IPS DF 6.9 (cell line): ENCODE measurements around the gene MORN5.

Experiments used
- DNase-seq: peaks from one replicate; pipeline ENCODE4 v3.0.0-alpha.2; 2013; ENCODE audit warnings: low read depth, low spot score
- H3K27ac ChIP-seq: one replicate; pipeline ENCODE4 v1.5.1; 2013; ENCODE audit warnings: low read length, control low read depth
- H3K27me3 ChIP-seq: 2 replicates; pipeline ENCODE4 v1.6.1; 2013; ENCODE audit warnings: mild to moderate bottlenecking, low read length; ENCODE audit not compliant: control insufficient read depth, insufficient read depth
- H3K36me3 ChIP-seq: 2 replicates; pipeline ENCODE4 v1.6.1; 2013; ENCODE audit warnings: low read length; ENCODE audit not compliant: control insufficient read depth, insufficient read depth
- H3K4me1 ChIP-seq: 2 replicates; pipeline ENCODE4 v1.6.1; 2013; ENCODE audit warnings: low read length; ENCODE audit not compliant: control insufficient read depth, insufficient read depth
- H3K4me3 ChIP-seq: 2 replicates; pipeline ENCODE4 v1.5.1; 2013; ENCODE audit warnings: mild to moderate bottlenecking, low read length
- H3K9me3 ChIP-seq: 2 replicates; pipeline ENCODE4 v1.6.1; 2013; ENCODE audit warnings: low read length, inconsistent platforms; ENCODE audit not compliant: control insufficient read depth, insufficient read depth
- WGBS: extraction: QIAGEN DNeasy Blood & Tissue Kit; methylation state at CpG from one replicate; pipeline ENCODE4 v1.1.7; 2013; ENCODE audit warnings: mixed read lengths, missing lambda C conversion rate; ENCODE audit not compliant: insufficient read length, insufficient coverage; 5-methylcytosine and 5-hydroxymethylcytosine counted together

The MORN5 gene

DNA sequence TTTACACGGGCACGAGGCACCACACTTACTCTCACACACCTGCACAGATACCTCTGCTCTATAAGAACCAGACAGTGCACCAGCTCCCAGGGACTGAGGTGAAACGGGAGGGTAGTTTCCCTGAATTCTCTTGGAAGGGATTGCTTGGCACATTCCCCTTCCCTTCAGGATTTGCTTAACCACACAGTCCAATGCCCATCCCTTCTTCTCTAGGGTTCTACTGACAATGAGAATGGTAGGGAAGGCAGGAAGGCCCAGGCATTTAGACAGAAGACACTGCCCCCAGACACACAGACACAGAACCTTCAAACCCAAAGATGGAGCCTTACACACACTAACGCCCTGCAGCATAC is 69.8 kb downstream of the MORN5 start:
- H3K27me3 ChIP-seq: peaks cover 63% of the 10 kb centered on the region

DNA sequence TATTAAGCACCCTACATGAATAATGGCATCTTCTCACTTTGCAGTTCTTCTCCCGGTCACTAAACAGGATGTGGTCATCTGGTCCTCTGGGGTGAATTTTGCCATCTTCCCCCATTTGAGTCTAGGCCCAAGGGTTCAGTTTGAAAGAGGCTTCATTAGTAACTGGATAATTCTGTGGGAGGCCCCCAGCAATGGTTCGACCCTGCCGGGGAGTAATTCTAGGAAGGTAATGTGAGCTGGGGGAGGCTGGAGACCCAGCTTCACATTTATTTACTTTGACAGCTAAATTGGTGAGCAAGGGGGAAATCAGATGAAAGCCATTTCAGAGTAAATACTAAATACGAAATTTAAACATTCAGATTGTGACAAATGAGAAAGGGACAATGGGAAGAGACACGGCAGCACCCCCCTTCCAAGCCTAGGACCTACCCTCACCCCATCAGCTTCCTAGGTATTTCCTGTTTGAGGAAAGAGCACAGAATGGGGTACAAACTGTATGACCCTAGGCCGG is 73.1 kb downstream of the MORN5 start:
- no peak overlapping the region for H3K4me3 ChIP-seq
- H3K36me3 ChIP-seq: no peaks in the 10 kb centered on the region
- no peak overlapping the region for H3K27ac ChIP-seq
- no peaks in the 10 kb centered on the region for H3K9me3 ChIP-seq
- no peaks in the 10 kb centered on the region; the same call in 1 of the 2 replicates for H3K4me1 ChIP-seq
- peaks cover 32% of the 10 kb centered on the region for H3K27me3 ChIP-seq
- no CpG with 5 or more reads among the region's 6 CpGs for WGBS
- DNase-seq: no peak

More for the DNA sequence above, 69.8 kb downstream of the MORN5 start:
- Histone ChIP-seq H3K4me3 (no peak overlapping the region), H3K36me3 (no peaks in the 10 kb centered on the region), H3K4me1 (peaks cover 5% of the 10 kb centered on the region; the same call in 1 of the 2 replicates), H3K9me3 (no peaks in the 10 kb centered on the region), H3K27ac (no peak overlapping the region)
- WGBS: no CpG with 5 or more reads among the region's 4 CpGs
- no peak for DNase-seq

DNA sequence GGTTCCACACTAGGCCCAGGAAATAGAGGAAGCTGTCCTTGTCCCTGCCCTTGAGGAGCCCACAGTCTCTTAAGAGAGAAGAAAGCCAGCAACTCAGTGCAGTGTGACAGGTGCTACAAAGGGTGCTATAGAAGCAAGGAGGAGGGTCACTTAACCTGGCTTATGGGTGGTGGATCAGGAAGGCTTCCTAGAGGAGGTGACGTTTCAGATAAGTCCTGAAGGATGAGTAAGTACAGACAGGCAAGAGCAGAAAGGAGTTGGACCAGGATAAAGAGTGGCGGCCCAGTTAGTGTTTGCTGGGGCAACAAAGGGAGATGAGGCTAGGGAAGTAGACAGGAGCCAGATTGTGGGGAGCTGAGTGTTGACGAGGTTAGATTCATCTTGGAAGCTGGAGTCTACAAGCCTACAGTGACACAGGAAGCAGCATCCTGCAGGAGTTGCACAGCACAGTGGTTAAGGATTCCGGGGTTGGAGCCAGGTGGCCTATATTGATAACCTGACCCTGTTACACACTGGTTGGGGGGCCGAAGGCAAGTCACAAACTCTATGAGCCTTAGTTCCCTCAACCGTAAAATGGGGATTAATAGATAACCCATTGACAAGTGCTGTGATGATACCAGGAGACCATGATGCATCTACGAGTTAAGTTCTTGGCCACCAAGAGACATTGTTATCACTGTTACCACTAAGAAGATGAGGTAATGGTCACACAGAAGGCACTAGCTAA is 74.5 kb downstream of the MORN5 start:
- Histone ChIP-seq H3K36me3 (no peaks in the 10 kb centered on the region), H3K27me3 (peaks cover 21% of the 10 kb centered on the region), H3K4me1 (no peaks in the 10 kb centered on the region), H3K9me3 (no peaks in the 10 kb centered on the region), H3K4me3 (no peak overlapping the region), H3K27ac (no peak overlapping the region)
- DNase-seq: no peak
- no CpG with 5 or more reads among the region's 7 CpGs for WGBS

DNA sequence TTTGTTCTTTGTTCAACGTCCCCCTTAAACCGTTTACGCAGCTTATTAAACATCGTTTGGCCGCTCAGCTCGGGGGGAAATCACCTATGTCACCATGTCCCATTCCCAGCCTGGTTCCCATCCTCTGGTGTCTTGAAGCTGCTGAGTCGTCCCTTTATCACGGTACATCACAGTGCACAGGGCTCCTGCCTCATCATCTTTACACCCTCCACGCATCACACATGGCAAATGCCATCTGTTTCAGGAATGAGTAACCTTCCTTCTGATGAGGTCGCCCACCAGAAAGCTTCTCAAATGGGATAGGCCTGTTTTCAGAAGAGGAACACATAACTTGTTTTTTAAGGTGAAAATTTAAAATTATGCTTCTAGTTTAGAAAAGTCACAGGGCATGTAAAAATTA is 77.0 kb downstream of the MORN5 start:
- Histone ChIP-seq H3K27me3 (no peaks in the 10 kb centered on the region; the same call in 1 of the 2 replicates), H3K27ac (no peak overlapping the region), H3K4me1 (no peaks in the 10 kb centered on the region), H3K4me3 (no peak overlapping the region), H3K36me3 (no peaks in the 10 kb centered on the region; the same call in 1 of the 2 replicates), H3K9me3 (no peaks in the 10 kb centered on the region)
- no peak for DNase-seq
- no CpG with 5 or more reads among the region's 10 CpGs for WGBS

DNA sequence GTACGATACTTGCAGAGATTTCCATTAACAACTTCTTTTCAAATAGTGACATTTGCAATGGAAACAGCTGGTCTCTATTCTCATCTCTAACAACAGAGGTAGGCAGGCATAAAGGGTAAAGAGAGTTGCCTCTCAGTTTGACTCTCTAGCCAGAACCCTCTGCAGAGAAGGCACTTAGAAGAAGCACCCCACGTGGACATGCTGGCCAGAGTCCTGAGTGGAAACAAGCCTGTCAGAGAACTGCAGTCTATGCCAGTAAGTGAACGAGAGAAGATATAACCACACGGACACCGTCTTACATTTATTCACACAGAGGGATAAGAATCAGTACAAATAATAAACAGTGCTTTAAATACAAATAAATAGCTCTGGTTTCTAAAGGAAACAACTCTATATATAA is 80.0 kb downstream of the MORN5 start:
- no CpG with 5 or more reads among the region's 5 CpGs for WGBS
- Histone ChIP-seq H3K27me3 (no peaks in the 10 kb centered on the region), H3K36me3 (no peaks in the 10 kb centered on the region; the same call in 1 of the 2 replicates), H3K4me3 (no peak overlapping the region), H3K9me3 (no peaks in the 10 kb centered on the region), H3K4me1 (no peaks in the 10 kb centered on the region), H3K27ac (no peak overlapping the region)
- DNase-seq: no peak

DNA sequence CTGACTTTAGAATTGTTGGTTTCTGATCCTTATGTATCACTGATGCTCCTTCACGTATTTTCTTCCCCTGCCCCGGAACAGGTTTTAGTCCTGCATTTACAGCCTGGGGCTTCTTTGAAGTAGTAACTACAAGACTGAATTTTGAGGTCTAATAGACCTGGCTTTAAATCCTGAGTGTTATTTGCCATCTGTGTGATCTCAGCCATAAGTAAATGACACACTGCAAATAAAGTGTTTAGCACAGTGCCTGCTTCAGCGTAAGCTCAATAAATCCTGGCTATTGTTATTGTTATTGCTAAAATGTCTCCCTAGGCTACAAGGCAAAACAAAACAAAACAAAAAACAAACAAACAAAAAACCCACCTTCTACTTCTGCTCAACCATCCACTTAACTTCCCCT is 84.6 kb downstream of the MORN5 start:
- H3K27ac ChIP-seq: no peak overlapping the region
- H3K4me1 ChIP-seq: no peaks in the 10 kb centered on the region
- no peaks in the 10 kb centered on the region; the same call in 1 of the 2 replicates for H3K36me3 ChIP-seq
- no peak for DNase-seq
- H3K4me3 ChIP-seq: no peak overlapping the region
- no peaks in the 10 kb centered on the region for H3K27me3 ChIP-seq
- WGBS: no CpG with 5 or more reads among the region's 3 CpGs
- no peaks in the 10 kb centered on the region for H3K9me3 ChIP-seq

DNA sequence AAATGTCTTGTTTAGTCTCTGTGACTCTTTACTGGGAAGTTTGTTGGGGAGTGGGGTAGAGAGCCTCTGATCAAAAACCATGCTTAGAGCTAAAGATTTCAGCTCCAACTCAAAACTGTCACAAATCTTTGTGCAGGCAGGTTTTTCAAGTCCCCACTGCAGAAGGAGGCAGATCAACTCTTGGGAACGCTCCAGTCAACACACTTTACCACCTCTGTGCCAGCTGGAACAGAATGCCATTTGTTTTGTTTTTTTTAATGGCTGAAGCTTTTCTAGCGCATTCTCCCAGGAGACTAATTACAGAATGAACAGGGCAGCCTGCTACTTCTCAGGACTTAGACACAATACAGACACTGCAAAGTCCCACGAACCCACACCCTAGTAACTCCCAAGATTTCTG is 87.0 kb downstream of the MORN5 start:
- Histone ChIP-seq H3K4me1 (no peaks in the 10 kb centered on the region), H3K27me3 (no peaks in the 10 kb centered on the region), H3K4me3 (no peak overlapping the region), H3K9me3 (no peaks in the 10 kb centered on the region), H3K36me3 (peaks cover 2% of the 10 kb centered on the region; the same call in 1 of the 2 replicates), H3K27ac (no peak overlapping the region)
- no CpG with 5 or more reads among the region's 3 CpGs for WGBS
- DNase-seq: no peak

DNA sequence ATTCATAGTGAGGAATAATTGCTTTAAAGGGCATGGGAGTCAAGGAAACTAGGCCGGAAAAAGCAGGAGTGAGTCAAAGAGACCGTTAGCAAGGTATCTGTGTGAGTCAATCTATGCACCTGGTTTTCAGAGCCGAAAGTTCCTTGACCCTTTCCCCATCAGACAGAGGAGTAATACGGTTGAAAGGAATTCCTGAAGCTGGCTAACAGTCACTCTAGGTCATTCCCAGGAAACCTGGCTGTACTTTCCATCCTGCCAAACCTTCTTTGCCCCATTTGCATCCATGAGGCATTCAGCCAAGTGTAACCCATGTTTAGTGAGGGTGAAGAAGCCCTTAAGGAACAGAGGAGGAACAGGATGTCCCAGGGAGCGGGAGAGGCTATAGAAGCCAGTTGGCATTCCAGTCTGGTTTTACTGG is 88.7 kb downstream of the MORN5 start:
- no peak for DNase-seq
- no CpG with 5 or more reads among the region's 5 CpGs for WGBS
- Histone ChIP-seq H3K27ac (no peak overlapping the region), H3K36me3 (peaks cover 2% of the 10 kb centered on the region; the same call in 1 of the 2 replicates), H3K9me3 (no peaks in the 10 kb centered on the region), H3K4me1 (peaks cover 3% of the 10 kb centered on the region; the same call in 1 of the 2 replicates), H3K4me3 (no peak overlapping the region), H3K27me3 (no peaks in the 10 kb centered on the region)
